ENCODE data around the gene SLC9A3.

Gene SLC9A3

GRCh38 chr5:496028-496427, 28.2 kb downstream of the SLC9A3 start:
- H3K4me3 ChIP-seq (ENCODE audit: control insufficient read depth, low read depth, low read length) = no peak overlapping the region
- no peak for DNase-seq (ENCODE audit: low read depth)
- no peak for TF ChIP-seq CTCF (IDR thresholded peaks at IDR 0.05; ENCODE audit: control insufficient read depth, insufficient read depth, low read depth, low read length, missing control alignments)

- no peak for DNase-seq (ENCODE audit: low read depth)
- H3K4me3 ChIP-seq (ENCODE audit: control insufficient read depth, low read depth, low read length) = no peak overlapping the region
- TF ChIP-seq CTCF (IDR thresholded peaks at IDR 0.05; ENCODE audit: control insufficient read depth, insufficient read depth, low read depth, low read length, missing control alignments) = no peak
Observed at GRCh38 chr5:494667-495255, 29.5 kb downstream of the SLC9A3 start.

- no peak for DNase-seq (ENCODE audit: low read depth)
- no peak for TF ChIP-seq CTCF (IDR thresholded peaks at IDR 0.05; ENCODE audit: control insufficient read depth, insufficient read depth, low read depth, low read length, missing control alignments)
Observed at GRCh38 chr5:493758-494157, 30.5 kb downstream of the SLC9A3 start.

GRCh38 chr5:493119-493701, 31.0 kb downstream of the SLC9A3 start:
- no peak overlapping the region for H3K4me3 ChIP-seq (ENCODE audit: control insufficient read depth, low read depth, low read length)
- no peak for TF ChIP-seq CTCF (IDR thresholded peaks at IDR 0.05; ENCODE audit: control insufficient read depth, insufficient read depth, low read depth, low read length, missing control alignments)
- no peak for DNase-seq (ENCODE audit: low read depth)

More at GRCh38 chr5:493758-494157, 30.5 kb downstream of the SLC9A3 start:
- H3K4me3 ChIP-seq (ENCODE audit: control insufficient read depth, low read depth, low read length) = no peak overlapping the region

GRCh38 chr5:492314-492893, 31.8 kb downstream of the SLC9A3 start:
- no peak for DNase-seq (ENCODE audit: low read depth)
- H3K4me3 ChIP-seq (ENCODE audit: control insufficient read depth, low read depth, low read length) = no peak overlapping the region
- no peak for TF ChIP-seq CTCF (IDR thresholded peaks at IDR 0.05; ENCODE audit: control insufficient read depth, insufficient read depth, low read depth, low read length, missing control alignments)

- no peak for DNase-seq (ENCODE audit: low read depth)
- no peak for TF ChIP-seq CTCF (IDR thresholded peaks at IDR 0.05; ENCODE audit: control insufficient read depth, insufficient read depth, low read depth, low read length, missing control alignments)
- no peak overlapping the region for H3K4me3 ChIP-seq (ENCODE audit: control insufficient read depth, low read depth, low read length)
Observed at GRCh38 chr5:491856-492155, 32.4 kb downstream of the SLC9A3 start.

Measured in AG09309 (cell line).